HCT116 (cell line): Measurements from ENCODE around the gene RBM38.

Experiments used
- CEBPB ChIP-seq: IDR thresholded peaks from 2 replicates; pipeline ENCODE4 v1.6.1; 2012; ENCODE audit warnings: low read depth
- FOSL1 ChIP-seq: IDR thresholded peaks from 2 replicates; pipeline ENCODE4 v1.6.1; 2012; ENCODE audit warnings: low read depth
- POLR2A ChIP-seq: IDR thresholded peaks from 2 replicates; pipeline ENCODE4 v1.7.0; 2011; ENCODE audit warnings: borderline replicate concordance; ENCODE audit not compliant: insufficient read depth, insufficient read length; ENCODE audit errors: extremely low read depth
- SP1 ChIP-seq: IDR thresholded peaks from 2 replicates; pipeline ENCODE4 v1.6.1; 2012; ENCODE audit warnings: low read depth
- YY1 ChIP-seq: IDR thresholded peaks from 2 replicates; pipeline ENCODE4 v1.6.1; 2011; ENCODE audit warnings: low read length, low read depth, moderate library complexity, mild to moderate bottlenecking; ENCODE audit not compliant: insufficient replicate concordance; ENCODE audit errors: extremely low read depth
- ZNF274 ChIP-seq: fragments of 200-500 bp; sonication (Bioruptor generic); IDR thresholded peaks from 2 replicates; pipeline ENCODE4 v1.6.1; 2014; ENCODE audit warnings: mild to moderate bottlenecking, low read depth, low read length, inconsistent platforms
- TF ChIP-seq, protein P1 (sequence below), 3 experiments: fragments of 200-600 bp in 1 of 3; sonication (generic) in 1 of 3; IDR thresholded peaks in 2 of 3; conservative IDR thresholded peaks in 1 of 3; 2 replicates each; pipeline ENCODE4 v1.5.1; 2012 to 2017; ENCODE audit warnings: low read depth in 2 of 3, low read length in 2 of 3, antibody characterized with exemption in 1 of 3, borderline replicate concordance in 1 of 3, control low read depth in 1 of 3, mild to moderate bottlenecking in 1 of 3, mixed read lengths in 1 of 3, mixed run types in 1 of 3, moderate library complexity in 1 of 3; ENCODE audit not compliant: insufficient read depth in 1 of 3

DNA sequence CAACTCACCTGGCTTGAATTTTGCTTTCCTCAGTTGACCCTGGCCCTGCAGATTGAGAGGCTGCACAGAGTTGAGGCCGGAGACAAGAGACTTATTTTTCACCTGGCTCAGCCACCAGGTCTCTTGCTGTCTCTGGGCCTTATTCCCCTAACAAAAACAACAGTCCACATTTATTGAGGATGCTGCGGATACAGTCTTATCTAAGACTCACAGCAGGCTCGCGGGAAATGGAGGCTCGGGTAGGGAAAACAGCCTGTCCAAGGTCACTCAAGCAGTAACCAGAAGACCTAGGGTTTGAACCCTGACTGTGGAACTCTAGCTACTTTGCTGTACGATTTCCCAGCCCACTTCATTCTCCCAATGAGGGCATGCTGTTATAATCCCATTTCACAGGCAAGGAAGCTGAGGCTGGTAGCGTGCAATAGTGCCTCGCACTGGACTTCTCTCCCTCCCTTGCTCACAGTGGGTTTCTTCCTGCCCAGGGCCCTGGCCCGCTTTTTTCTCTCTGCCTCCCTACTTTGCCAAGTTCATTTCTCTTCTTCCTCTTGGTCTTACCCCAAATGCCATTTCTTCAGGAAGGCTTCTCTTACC is 57.7 kb downstream of the RBM38 start:
- TF ChIP-seq POLR2A (no peak), CEBPB (no peak), YY1 (no peak), ZNF274 (no peak), SP1 (no peak), FOSL1 (no peak)
- TF ChIP-seq, protein P1, sequence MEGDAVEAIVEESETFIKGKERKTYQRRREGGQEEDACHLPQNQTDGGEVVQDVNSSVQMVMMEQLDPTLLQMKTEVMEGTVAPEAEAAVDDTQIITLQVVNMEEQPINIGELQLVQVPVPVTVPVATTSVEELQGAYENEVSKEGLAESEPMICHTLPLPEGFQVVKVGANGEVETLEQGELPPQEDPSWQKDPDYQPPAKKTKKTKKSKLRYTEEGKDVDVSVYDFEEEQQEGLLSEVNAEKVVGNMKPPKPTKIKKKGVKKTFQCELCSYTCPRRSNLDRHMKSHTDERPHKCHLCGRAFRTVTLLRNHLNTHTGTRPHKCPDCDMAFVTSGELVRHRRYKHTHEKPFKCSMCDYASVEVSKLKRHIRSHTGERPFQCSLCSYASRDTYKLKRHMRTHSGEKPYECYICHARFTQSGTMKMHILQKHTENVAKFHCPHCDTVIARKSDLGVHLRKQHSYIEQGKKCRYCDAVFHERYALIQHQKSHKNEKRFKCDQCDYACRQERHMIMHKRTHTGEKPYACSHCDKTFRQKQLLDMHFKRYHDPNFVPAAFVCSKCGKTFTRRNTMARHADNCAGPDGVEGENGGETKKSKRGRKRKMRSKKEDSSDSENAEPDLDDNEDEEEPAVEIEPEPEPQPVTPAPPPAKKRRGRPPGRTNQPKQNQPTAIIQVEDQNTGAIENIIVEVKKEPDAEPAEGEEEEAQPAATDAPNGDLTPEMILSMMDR (IDR thresholded peaks at IDR 0.05 in 2 of 3, conservative IDR thresholded peaks at IDR 0.05 in 1 of 3; ENCODE audit: borderline replicate concordance in 1 of 3, insufficient read depth in 1 of 3, low read depth in 2 of 3, low read length in 2 of 3), result no peak
